Stimulated activated naive CD4-positive, alpha-beta T cell treated with Interleukin-2 at 50 U/mL for 16 hours (primary cell): ENCODE data around the gene ATF7IP.
"Not testable (repeated sequence)": the region's sequence is repeated elsewhere in the genome, so short reads cannot be mapped to it uniquely, and the experiment has no call there.

Source experiments
- DNase-seq: peaks from one replicate; lab custom pipeline; 2025; lab: John Stamatoyannopoulos, UW

ATF7IP gene

GRCh38 chr12:14367040-14367661 lies 1.7 kb downstream of the ATF7IP start:
- DNase-seq: no peak

DNA sequence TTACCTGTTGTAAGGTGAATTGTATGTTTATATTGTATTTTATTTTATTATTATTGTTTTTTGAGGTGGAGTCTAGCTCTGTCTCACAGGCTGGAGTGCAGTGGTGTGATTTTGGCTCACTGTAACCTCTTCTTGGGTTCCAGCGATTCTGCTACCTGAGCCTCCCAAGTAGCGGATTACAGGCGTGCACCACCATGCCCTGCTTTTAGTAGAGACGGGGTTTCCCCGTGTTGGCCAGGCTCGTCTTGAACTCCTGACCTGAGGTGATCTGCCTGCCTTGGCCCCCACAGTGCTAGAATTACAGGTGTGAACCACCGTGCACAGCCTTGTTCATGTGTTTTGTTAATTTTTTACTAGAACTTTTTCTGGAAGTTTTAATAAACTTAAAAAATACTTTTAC lies 3.8 kb downstream of the ATF7IP start:
- DNase-seq: no peak

DNA sequence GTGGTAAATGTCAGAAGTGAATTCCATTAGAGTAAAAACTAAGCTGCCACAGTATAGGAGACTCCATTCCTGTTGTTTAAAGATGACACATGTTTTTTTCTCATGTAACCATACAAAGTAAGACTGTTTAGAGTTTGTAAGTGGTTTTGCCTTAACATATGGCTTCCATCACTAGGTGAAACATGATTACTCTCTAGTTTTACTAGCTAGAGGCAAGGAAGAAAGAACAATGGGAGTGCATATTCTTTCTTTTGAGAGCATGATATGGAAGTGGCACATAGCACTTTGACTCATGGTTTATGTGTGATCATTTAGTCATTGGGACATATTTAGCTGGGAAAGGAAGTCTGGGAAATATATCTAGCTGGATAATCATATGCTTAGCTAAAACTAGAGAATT lies 7.7 kb downstream of the ATF7IP start:
- no peak for DNase-seq

GRCh38 chr12:14379508-14379907 lies 14.0 kb downstream of the ATF7IP start:
- no peak for DNase-seq

DNA sequence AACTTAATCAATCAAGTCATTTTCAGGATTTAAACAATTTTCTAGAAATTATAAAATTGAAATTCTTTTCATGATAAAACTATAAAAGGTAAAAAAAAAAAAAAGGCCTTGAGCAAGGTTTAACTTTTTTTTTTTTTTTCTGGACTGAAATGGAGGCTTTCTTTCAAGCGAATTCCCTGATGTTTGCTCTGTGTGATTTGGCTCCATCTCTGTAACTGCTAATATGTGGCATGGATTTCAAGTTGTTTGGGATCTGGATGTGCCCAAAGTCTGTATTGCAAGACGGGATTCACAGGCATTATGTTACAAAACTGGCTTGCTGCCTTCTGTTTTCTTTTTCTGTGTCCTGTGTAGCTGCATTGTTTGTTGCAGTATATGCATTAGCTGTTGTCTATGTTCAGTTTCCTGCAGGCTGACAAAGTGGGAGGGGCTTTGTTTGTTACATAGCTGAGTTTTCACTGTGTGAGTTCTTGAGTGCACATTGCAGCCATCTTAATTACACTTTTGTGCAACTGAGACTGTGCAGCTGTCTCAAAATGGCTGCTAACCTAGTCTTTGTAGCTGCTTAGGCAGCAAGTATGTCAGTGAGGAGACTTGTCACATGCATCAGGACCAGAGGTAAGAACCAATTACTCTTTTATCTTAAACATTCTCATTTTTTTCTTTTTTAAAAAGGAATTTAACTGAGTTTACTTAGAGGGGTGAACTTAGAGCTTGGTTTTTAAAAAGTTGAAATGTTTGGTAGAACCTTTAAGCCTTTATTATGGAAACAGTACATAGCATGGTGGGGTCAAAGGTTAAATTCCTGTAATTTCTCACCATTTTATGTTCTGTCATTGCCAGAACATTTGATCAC lies 19.5 kb downstream of the ATF7IP start:
- DNase-seq: peak; percentile 41

GRCh38 chr12:14387219-14387871 lies 21.9 kb downstream of the ATF7IP start:
- DNase-seq: no peak

DNA sequence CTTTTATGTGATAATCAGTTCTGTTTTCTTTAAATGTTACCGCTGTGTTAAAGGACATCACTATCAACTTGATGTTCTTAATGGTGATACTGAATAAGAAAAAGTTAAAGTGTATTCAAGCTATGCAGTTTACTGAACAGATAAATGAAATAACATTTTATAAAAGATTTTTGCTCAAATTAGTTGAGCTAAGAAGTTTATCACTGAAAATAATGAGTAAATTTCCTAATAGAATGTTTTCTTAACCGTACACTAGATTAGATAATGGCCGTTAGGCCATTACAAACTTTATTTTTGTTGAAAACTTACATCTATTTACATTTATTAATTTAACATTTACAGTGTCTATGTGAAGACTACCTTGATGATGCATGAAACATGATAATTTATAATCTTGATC lies 25.0 kb downstream of the ATF7IP start:
- no peak for DNase-seq

DNA sequence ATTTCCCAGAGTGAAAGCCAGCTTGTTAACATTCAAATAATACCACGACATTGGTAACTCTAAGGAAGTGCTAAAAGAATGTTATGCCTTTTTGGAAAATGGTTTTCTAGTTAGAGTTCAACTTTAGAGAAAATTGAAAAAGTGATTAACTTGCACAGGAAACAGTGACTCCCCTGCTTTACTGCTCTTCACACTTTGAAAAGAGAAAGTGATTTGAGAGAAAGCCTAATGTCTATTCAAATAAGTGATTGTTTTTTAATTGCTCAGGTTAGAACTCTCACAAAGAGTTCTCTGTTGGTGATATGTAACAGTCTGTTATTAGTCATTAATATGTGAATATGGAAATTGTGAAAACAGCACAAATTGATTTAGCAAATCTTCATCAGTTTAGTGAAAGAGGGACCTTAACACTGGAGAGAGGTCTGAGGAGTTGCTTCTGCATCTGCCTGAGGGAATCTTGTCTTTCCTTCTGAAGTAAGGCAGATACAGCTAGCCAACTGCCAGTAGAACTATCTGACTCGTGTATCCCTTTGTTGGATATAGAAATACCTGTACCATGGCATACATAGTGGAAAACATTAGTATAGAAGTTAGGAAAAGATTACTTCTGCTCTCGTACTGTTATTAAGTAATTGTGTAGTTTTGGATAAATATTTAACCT lies 25.5 kb downstream of the ATF7IP start:
- no peak for DNase-seq

DNA sequence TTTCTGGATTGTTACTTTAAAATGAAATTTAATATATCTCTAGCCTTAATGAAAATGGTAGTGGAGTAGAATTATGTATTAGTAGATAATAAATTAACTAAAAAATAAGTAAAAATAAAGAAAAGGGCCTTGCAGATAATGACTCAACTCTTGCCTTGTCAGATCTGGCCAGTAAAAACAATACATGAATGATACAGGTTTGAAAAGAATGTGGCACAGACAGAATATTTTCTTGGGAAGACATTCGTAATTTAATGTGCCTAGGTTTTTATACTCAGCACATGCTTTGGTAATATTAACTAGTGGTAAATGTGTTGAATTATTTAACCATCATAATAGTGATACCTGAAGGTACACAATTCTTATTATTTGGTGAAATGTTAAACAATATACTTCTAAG lies 28.3 kb downstream of the ATF7IP start:
- DNase-seq: no peak

DNA sequence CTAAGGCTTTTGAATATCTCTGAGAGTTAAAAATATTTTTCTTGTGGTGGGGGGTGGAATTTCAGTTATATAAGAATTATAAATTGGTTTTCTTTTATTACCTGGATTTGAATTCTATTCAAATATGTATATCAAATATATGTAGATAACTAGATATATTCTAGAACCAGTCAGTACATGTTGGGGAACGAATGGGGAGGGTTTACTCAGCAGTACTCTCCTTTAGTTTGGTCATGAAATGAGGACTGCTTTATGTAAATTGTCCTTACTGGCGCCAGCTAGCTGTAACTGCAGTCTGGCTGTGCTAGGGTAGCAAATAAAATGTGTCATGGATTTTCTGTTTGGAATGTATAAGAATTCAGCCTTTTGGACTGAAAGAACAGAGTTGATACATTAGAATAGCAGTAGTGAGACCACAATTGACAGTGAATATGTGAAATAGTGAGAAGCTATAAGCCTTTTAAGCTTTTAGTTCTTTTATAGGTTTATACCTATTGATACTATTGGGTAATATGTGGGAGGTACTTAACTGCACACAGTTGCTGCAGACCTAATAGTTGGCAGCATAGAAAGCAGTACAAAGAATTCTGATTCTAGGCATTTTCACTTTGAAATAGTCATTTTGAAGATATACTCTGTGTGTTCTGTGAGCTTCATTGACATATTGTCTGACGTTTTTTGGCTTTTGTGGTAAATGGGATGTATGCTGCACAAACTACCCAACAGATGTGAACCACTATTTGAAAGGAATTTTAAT lies 29.0 kb downstream of the ATF7IP start:
- peak; percentile 27 for DNase-seq

- DNase-seq: no peak
Observed at GRCh38 chr12:14395074-14395778, 29.7 kb downstream of the ATF7IP start.

DNA sequence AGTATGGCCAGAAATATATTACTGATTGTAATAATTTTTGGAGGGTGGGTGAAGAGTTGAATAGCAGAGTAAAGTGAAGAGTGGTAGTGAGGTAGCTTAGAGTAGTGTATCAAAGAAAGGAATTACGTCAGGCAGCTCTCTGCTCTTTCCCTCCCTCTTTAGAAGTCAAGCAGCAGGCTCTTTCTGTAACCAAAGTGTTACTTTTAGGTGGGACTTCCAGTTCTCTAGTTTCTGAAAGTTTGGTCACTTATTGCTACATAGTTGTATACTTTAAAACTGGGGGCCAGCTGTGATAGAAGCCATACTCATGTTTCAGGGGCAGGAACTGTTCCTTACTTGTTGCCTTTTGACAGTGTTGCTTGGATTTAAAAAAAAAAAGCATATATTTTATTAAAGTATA lies 30.6 kb downstream of the ATF7IP start:
- no peak for DNase-seq

DNA sequence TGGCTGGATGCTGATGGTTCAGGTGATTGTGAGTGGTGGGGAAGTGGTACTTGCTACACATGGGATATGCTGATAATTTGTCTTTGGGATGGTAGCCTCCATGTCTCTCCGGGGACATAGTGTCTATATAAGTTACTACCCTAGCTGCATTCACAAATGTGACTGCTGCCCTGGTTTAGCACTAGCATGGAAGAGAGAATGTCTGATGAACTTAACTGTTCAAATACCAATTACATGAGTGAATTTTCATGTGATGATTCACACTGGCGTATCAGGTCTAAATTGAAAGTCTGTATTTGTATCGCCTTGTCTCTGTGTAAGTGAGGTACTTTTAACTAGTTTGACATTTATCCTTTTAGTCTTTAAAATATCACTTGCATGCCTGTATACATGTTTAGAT lies 34.4 kb downstream of the ATF7IP start:
- no peak for DNase-seq

DNA sequence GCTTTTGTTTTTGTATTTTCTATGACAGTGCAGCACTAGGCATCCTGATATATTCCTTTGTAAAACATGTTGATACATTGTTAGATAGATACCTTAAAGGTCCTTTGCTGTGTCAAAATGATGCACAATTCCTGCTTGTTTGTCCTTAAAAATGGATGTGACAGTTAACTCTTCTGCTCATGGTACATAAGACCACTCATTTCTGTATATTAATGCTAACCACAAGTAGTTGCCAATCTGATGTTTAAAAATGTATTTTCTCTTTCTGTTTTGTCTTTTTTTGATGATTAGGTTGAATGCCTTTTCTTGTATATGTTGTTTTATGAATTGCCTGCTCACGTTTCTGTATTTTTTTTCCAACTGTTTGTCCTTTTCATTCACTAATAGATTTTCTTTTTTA lies 35.1 kb downstream of the ATF7IP start:
- DNase-seq: no peak

DNA sequence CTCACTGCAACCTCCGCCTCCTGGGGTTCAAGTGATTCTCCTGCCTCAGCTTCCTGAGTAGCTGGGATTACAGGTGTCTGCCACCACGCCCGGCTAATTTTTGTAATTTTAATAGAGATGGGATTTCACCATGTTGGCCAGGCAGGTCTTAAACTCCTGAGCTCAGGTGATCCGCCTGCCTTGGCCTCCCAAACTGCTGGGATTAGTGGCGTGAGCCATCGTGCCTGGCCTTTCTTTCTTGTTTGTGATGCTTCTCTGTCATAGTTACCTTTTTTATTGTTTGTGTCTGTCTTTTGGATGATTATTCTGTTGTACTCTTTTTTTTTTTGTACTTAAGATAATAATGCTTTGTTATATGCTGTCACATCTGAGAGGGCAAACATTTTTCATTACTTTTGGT lies 35.8 kb downstream of the ATF7IP start:
- not testable (repeated sequence) for DNase-seq

GRCh38 chr12:14402697-14403096 lies 37.2 kb downstream of the ATF7IP start:
- no peak for DNase-seq

DNA sequence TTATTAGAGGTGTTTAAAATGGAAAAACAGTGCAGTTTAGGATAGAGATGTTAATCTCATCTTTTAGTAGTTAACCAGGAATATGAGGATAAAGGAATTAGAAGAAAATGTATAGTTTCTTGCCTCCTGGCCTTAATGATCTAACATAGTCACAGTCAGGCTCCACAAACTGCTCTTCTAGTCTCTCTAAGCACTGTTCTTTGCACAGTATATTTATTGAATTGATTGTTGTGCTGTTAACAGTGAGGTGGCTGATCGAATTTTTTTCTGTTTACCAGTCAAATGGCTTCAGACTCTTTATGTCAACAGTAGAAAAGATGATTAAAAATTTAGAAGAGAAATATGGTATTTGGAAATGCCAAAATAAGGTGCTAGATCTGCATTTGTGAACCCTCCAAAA lies 37.8 kb downstream of the ATF7IP start:
- DNase-seq: no peak

- DNase-seq: no peak
Observed at GRCh38 chr12:14403711-14404196, 38.3 kb downstream of the ATF7IP start.

GRCh38 chr12:14405407-14405806 lies 39.9 kb downstream of the ATF7IP start:
- not testable (repeated sequence) for DNase-seq

GRCh38 chr12:14408208-14408607 lies 42.7 kb downstream of the ATF7IP start:
- no peak for DNase-seq

GRCh38 chr12:14410177-14410576 lies 44.7 kb downstream of the ATF7IP start:
- no peak for DNase-seq
